Esophagus squamous epithelium (tissue), 4 donors: Measurements from ENCODE around the gene DNAH3.

ENCODE experiments used
- CTCF ChIP-seq, 6 experiments: fragments of 450-650 bp in 4 of 6; fragments of 200-600 bp in 2 of 6; sonication (generic) in 2 of 6; IDR thresholded peaks; one replicate each; pipeline ENCODE4 v1.5.1; 2016 to 2019; ENCODE audit warnings: antibody characterized with exemption in 6 of 6, mild to moderate bottlenecking in 4 of 6, moderate library complexity in 4 of 6
- POLR2A ChIP-seq, 4 donors: fragments of 450-650 bp; IDR thresholded peaks; one replicate each; pipeline ENCODE4 v1.6.1; 2017; ENCODE audit warnings: antibody characterized with exemption in 4 of 4, mild to moderate bottlenecking in 4 of 4, moderate library complexity in 3 of 4

- TF ChIP-seq POLR2A (IDR thresholded peaks at IDR 0.05) = no peak
- TF ChIP-seq CTCF (IDR thresholded peaks at IDR 0.05) = no peak
Measured at GRCh38 chr16:21097151-21097550, 53.5 kb downstream of the DNAH3 start.
